Osteocyte (in vitro differentiated cells): ENCODE results near the gene DNM2. TPM values are rescaled to one million over a fixed set of nuclear protein-coding genes. Genes with fewer than 3 reads are reported as not detected.
"Not testable (repeated sequence)": the region's sequence is repeated elsewhere in the genome, so short reads cannot be mapped to it uniquely, and the experiment has no call there.

Experiments used
- DNase-seq: peaks from one replicate; pipeline ENCODE4 v3.0.0; 2021; ENCODE audit warnings: mixed read lengths; ENCODE audit not compliant: unreplicated experiment; ENCODE audit errors: extremely low spot score
- H3K27ac Mint-ChIP-seq: one replicate; pipeline ENCODE4 v1.8.0; 2021; ENCODE audit warnings: mild to moderate bottlenecking, mixed read lengths; ENCODE audit not compliant: unreplicated experiment
- H3K27me3 Mint-ChIP-seq: one replicate; pipeline ENCODE4 v1.8.0; 2021; ENCODE audit warnings: mixed read lengths; ENCODE audit not compliant: unreplicated experiment
- H3K36me3 Mint-ChIP-seq: one replicate; pipeline ENCODE4 v1.8.0; 2021; ENCODE audit warnings: mixed read lengths; ENCODE audit not compliant: unreplicated experiment
- H3K4me1 Mint-ChIP-seq: one replicate; pipeline ENCODE4 v1.8.0; 2021; ENCODE audit warnings: mixed read lengths; ENCODE audit not compliant: unreplicated experiment
- H3K4me3 Mint-ChIP-seq: one replicate; pipeline ENCODE4 v1.8.0; 2021; ENCODE audit warnings: mild to moderate bottlenecking, moderate library complexity, mixed read lengths; ENCODE audit not compliant: unreplicated experiment
- H3K9me3 Mint-ChIP-seq: one replicate; pipeline ENCODE4 v1.8.0; 2021; ENCODE audit warnings: mixed read lengths; ENCODE audit not compliant: unreplicated experiment
- CTCF ChIP-seq: fragments of 200-600 bp; sonication (generic); IDR thresholded peaks from 2 replicates; pipeline ENCODE4 v1.5.0; 2021; ENCODE audit warnings: antibody characterized with exemption, mild to moderate bottlenecking, moderate library complexity
- long read RNA-seq: library from polyadenylated mRNA; unstranded; transcript quantifications from one replicate; pipeline ENCODE4 v2.0.0, GENCODE V29; 2021
- total RNA-seq: library from RNA; stranded (reverse); gene quantifications from 2 replicates; pipeline ENCODE4 v1.2.1, GENCODE V29; 2021

The DNM2 gene
- total RNA-seq, result 157 and 163 TPM in 2 replicates
- long read RNA-seq, partial matches to known transcripts, result 2 of 5 reads
- long read RNA-seq, other reads (novel, unspliced or antisense), result 3 of 5 reads

GRCh38 chr19:10717356-10718204, at the start of gene DNM2:
DNM2 (plus strand) TSS chr19:10718079; CDS start chr19:10718243, 164 bp downstream.
- Mint-ChIP-seq H3K4me1 (peaks cover 21% of the 10 kb centered on the region), H3K36me3 (peaks cover 4% of the 10 kb centered on the region), H3K9me3 (no peaks in the 10 kb centered on the region), H3K4me3 (peak within 1 kb of the TSS; percentile 87), H3K27me3 (no peaks in the 10 kb centered on the region), H3K27ac (peak within 1 kb of the TSS; percentile 84)
- peak; percentile 90 for TF ChIP-seq CTCF
- DNase-seq, result peak; percentile 99

GRCh38 chr19:10669246-10669645, 48.6 kb upstream of the DNM2 start:
- H3K9me3 Mint-ChIP-seq, result no peaks in the 10 kb centered on the region
- H3K4me1 Mint-ChIP-seq, result peaks cover 25% of the 10 kb centered on the region
- H3K27ac Mint-ChIP-seq, result no peak overlapping the region
- H3K27me3 Mint-ChIP-seq, result no peaks in the 10 kb centered on the region
- TF ChIP-seq CTCF, result no peak
- no peak for DNase-seq
- no peak overlapping the region for H3K4me3 Mint-ChIP-seq
- H3K36me3 Mint-ChIP-seq, result peaks cover 16% of the 10 kb centered on the region

- no peak for DNase-seq
- Mint-ChIP-seq H3K9me3 (no peaks in the 10 kb centered on the region), H3K36me3 (peaks cover 20% of the 10 kb centered on the region), H3K4me1 (peaks cover 25% of the 10 kb centered on the region), H3K27ac (no peak overlapping the region), H3K4me3 (no peak overlapping the region), H3K27me3 (no peaks in the 10 kb centered on the region)
- TF ChIP-seq CTCF, result no peak
Observed at GRCh38 chr19:10670182-10670581, 47.7 kb upstream of the DNM2 start.

- Mint-ChIP-seq H3K27me3 (no peaks in the 10 kb centered on the region), H3K27ac (peak overlapping the region; percentile 31), H3K4me3 (no peak overlapping the region), H3K4me1 (peaks cover 23% of the 10 kb centered on the region), H3K36me3 (peaks cover 20% of the 10 kb centered on the region), H3K9me3 (no peaks in the 10 kb centered on the region)
- TF ChIP-seq CTCF, result no peak
- no peak for DNase-seq
Observed at GRCh38 chr19:10670876-10671804, 46.7 kb upstream of the DNM2 start.

- not testable (repeated sequence) for H3K27ac Mint-ChIP-seq, H3K27me3 Mint-ChIP-seq, DNase-seq, H3K9me3 Mint-ChIP-seq, H3K4me3 Mint-ChIP-seq
- Mint-ChIP-seq H3K4me1 (peaks cover 20% of the 10 kb centered on the region), H3K36me3 (peaks cover 22% of the 10 kb centered on the region)
Observed at GRCh38 chr19:10671922-10672321, 46.0 kb upstream of the DNM2 start.

GRCh38 chr19:10675214-10675613, 42.7 kb upstream of the DNM2 start:
- H3K4me1 Mint-ChIP-seq, DNase-seq, H3K27ac Mint-ChIP-seq, H3K9me3 Mint-ChIP-seq, H3K4me3 Mint-ChIP-seq, H3K27me3 Mint-ChIP-seq: not testable (repeated sequence)
- H3K36me3 Mint-ChIP-seq, result peaks cover 37% of the 10 kb centered on the region
